ENCODE data around the gene TMPRSS6. TPM values are rescaled to one million over a fixed set of nuclear protein-coding genes. Genes with fewer than 3 reads are reported as not detected.

TMPRSS6 gene
- total RNA-seq (2021; fragmentation: NEBNext Ultra II Directional; extraction: Animal tissue kit (Norgen Biotek cat#: 25700)) = not detected
- long read RNA-seq = 0 reads

DNA sequence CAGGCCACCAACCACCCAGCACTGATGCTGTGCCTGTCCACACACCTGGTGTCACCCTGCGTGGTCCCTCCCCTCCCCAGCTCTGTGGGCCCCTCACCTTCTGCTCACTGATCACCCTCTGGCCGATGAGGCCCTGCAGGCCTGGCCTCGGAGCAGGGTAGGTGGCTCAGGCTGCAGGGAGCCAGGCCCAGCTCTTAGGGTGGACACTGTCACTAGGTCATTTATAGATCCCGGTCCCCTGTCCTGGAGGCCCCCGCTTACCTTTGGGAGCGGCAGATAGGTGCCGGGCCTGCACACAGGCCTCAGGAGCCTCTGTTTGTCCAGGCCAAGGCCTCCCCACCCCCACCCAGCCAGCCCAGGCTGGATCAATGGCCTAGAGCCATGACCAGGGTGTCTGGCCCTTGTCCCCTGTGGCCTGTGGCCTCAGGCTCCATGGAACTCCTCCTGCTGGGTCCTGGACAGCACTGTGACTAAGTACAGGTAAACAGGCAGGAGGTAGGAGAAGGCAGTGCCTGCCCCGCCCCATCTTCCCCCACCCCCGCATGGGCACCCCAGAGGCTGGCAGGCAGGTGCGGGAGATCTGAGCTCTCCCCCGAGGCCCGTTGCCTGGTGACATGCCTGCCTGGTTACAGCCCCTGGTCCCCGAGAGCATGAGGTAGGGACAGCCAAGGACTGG, at the start of gene TMPRSS6:
Gene TMPRSS6, minus strand, starts transcription at position 472 of the 676 bp plus-strand sequence. CDS start 6,296 bp downstream, outside the sequence.
- Mint-ChIP-seq H3K36me3 (ENCODE audit: low read depth) (no peaks in the 10 kb centered on the region), H3K27me3 (ENCODE audit: insufficient read depth) (peaks cover 29% of the 10 kb centered on the region), H3K4me1 (ENCODE audit: low read depth) (no peaks in the 10 kb centered on the region), H3K27ac (no peak within 1 kb of the TSS), H3K4me3 (no peak within 1 kb of the TSS), H3K9me3 (no peaks in the 10 kb centered on the region)
- TF ChIP-seq, protein P1, sequence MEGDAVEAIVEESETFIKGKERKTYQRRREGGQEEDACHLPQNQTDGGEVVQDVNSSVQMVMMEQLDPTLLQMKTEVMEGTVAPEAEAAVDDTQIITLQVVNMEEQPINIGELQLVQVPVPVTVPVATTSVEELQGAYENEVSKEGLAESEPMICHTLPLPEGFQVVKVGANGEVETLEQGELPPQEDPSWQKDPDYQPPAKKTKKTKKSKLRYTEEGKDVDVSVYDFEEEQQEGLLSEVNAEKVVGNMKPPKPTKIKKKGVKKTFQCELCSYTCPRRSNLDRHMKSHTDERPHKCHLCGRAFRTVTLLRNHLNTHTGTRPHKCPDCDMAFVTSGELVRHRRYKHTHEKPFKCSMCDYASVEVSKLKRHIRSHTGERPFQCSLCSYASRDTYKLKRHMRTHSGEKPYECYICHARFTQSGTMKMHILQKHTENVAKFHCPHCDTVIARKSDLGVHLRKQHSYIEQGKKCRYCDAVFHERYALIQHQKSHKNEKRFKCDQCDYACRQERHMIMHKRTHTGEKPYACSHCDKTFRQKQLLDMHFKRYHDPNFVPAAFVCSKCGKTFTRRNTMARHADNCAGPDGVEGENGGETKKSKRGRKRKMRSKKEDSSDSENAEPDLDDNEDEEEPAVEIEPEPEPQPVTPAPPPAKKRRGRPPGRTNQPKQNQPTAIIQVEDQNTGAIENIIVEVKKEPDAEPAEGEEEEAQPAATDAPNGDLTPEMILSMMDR (IDR thresholded peaks at IDR 0.05) = no peak
- DNase-seq = no peak

DNA sequence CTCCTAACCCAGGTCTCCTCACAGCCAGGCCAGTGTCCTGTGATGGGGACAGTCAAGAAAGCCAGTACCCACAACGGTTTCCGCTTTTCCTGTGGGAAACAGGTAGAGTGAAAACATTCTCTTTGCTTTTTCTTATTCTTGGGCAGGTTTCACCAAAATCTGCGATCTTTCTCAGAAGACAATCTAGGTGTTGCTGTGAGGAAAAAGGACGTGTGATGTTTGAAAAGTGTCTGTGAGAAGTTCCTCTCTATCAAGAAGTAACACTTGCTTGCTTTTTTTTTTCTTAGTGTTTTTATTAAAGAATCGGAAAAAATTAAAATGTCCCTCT, 49.4 kb upstream of the TMPRSS6 start:
- H3K36me3 Mint-ChIP-seq (ENCODE audit: low read depth) = peaks cover 16% of the 10 kb centered on the region
- TF ChIP-seq, protein P1 (IDR thresholded peaks at IDR 0.05) = no peak
- peaks cover 24% of the 10 kb centered on the region for H3K9me3 Mint-ChIP-seq
- H3K27me3 Mint-ChIP-seq (ENCODE audit: insufficient read depth) = peaks cover 21% of the 10 kb centered on the region
- no peak overlapping the region for H3K27ac Mint-ChIP-seq
- H3K4me3 Mint-ChIP-seq = no peak overlapping the region
- no peak for DNase-seq
- peaks cover 21% of the 10 kb centered on the region for H3K4me1 Mint-ChIP-seq (ENCODE audit: low read depth)

DNA sequence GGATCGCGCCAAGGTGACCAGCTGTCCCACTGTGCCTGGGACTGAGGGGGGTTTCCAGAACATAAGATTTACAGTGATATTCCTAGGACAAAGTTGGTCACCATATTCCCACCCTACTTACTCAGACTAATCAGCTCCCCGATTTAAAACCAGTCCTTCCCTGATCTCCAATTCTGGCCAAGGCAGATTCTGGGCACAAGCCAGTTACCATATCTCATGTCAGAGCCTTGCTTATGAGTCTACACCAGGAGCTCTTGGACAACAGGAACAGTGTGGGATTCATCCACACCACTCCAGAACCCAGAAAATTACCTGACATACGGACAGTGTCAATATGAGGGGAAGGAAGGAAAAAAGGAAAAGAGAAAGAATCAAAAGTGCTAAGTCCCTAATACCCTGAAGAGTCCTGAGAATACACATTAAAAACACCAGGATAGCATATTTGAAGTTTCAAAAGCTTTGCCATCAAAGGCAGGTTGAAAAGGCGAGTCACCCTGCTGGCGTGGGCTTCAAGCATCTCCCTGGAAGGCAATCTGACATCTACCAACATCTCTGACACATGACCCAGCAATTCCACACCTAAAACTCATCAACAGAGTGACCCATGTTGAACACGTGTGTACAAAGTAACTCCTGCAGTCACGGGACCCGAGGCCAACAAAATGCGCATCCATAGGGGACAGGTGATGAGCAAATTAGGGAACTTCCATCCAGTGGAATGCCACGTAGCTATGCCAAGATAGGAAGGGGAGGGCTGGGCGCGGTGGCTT, 48.2 kb upstream of the TMPRSS6 start:
- DNase-seq = peak; percentile 22
- no peak overlapping the region for H3K27ac Mint-ChIP-seq
- H3K36me3 Mint-ChIP-seq (ENCODE audit: low read depth) = peaks cover 16% of the 10 kb centered on the region

DNA sequence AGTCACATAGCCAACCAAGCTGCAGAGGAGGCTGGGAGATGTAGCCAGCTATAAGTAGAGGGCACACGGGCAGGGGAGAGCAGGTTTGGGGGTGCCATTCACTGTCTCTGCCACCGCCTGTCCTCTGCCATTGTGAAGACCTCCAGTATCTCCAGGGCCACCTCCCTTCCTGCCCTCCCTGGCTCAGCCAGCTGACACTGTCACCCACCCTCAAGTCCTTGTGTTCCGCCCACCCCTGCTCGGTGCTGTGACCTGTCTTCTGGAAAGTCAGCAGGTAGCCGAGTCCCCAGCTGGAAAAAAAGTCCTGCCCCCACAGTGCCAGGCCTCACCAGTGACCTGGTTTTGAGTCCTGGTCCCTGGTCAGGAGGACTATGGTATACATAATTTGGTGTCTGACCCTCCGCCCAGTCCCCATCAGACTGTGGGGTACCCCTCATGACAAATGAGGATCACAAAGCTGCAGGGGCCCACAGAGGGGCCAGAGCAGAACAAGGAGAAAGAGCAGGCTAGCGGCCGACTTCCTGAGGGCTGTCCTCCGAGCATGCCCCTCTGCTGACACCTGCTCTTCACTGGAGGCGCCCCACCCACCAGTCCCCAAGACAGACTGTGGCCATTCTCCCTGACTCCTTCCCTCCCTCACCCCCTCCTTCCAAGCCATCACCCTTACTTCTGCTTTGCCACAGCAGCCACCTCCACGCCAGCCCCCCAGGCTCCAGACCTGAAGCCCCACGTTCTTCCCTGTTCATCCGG, 47.3 kb upstream of the TMPRSS6 start:
- Mint-ChIP-seq H3K36me3 (ENCODE audit: low read depth) (peaks cover 16% of the 10 kb centered on the region), H3K27me3 (ENCODE audit: insufficient read depth) (peaks cover 22% of the 10 kb centered on the region), H3K9me3 (peaks cover 26% of the 10 kb centered on the region), H3K27ac (no peak overlapping the region), H3K4me1 (ENCODE audit: low read depth) (peaks cover 21% of the 10 kb centered on the region), H3K4me3 (no peak overlapping the region)
- DNase-seq = no peak
- TF ChIP-seq, protein P1 (IDR thresholded peaks at IDR 0.05) = no peak

More for the DNA sequence above, 48.2 kb upstream of the TMPRSS6 start:
- Mint-ChIP-seq H3K4me3 (no peak overlapping the region), H3K4me1 (ENCODE audit: low read depth) (peaks cover 21% of the 10 kb centered on the region), H3K27me3 (ENCODE audit: insufficient read depth) (peaks cover 26% of the 10 kb centered on the region), H3K9me3 (peaks cover 24% of the 10 kb centered on the region)
- TF ChIP-seq, protein P1 (IDR thresholded peaks at IDR 0.05) = no peak

DNA sequence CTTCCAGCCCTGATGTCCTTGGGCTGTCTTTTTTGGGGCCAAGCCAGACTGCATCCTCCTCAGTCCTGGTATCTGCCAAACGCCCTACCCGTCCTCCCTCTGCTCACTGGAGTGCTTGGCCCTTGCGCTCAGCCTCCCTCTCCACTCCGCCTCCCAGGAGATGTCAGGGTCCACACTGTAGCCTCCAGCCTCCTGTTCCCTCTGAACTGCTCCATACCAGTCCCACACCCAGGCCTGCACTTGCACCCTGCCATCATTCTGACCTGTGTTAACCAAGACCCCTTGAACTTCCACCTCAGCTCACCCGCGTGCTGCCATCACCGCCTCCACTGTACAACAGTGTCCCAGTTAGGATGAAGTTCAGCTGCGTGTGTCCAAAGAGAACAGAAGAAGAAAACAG, 46.5 kb upstream of the TMPRSS6 start:
- Mint-ChIP-seq H3K4me3 (no peak overlapping the region), H3K27me3 (ENCODE audit: insufficient read depth) (peaks cover 25% of the 10 kb centered on the region), H3K36me3 (ENCODE audit: low read depth) (peaks cover 11% of the 10 kb centered on the region), H3K27ac (no peak overlapping the region), H3K9me3 (peaks cover 25% of the 10 kb centered on the region), H3K4me1 (ENCODE audit: low read depth) (peaks cover 21% of the 10 kb centered on the region)
- no peak for DNase-seq
- TF ChIP-seq, protein P1 (IDR thresholded peaks at IDR 0.05) = no peak

Measured in HFFc6 (cell line).